CD4-positive, alpha-beta T cell treated with Interleukin-17A for 1 hour (primary cell): ENCODE measurements around the gene ELF2.
"Not testable (repeated sequence)": the region's sequence is repeated elsewhere in the genome, so short reads cannot be mapped to it uniquely, and the experiment has no call there.

Experiments used
- DNase-seq: peaks from one replicate; pipeline ENCODE4 v3.0.0-alpha.2; 2020

Gene ELF2

GRCh38 chr4:139137763-139138162, 39.3 kb downstream of the ELF2 start:
- no peak for DNase-seq

GRCh38 chr4:139134403-139134802, 42.6 kb downstream of the ELF2 start:
- DNase-seq = no peak

- DNase-seq = no peak
These were observed 45.7 kb downstream of the ELF2 start for GRCh38 chr4:139131209-139131870.

GRCh38 chr4:139129206-139129605, 47.8 kb downstream of the ELF2 start:
- DNase-seq = no peak

GRCh38 chr4:139126898-139127297, 50.1 kb downstream of the ELF2 start:
- DNase-seq = no peak

GRCh38 chr4:139123910-139124309, 53.1 kb downstream of the ELF2 start:
- DNase-seq = no peak

- no peak for DNase-seq
These were observed 58.7 kb downstream of the ELF2 start for GRCh38 chr4:139118365-139118764.

GRCh38 chr4:139115226-139115625, 61.8 kb downstream of the ELF2 start:
- DNase-seq = no peak

GRCh38 chr4:139114795-139115194, 62.2 kb downstream of the ELF2 start:
- not testable (repeated sequence) for DNase-seq

- no peak for DNase-seq
These were observed 64.4 kb downstream of the ELF2 start for GRCh38 chr4:139112650-139113049.

GRCh38 chr4:139108567-139109128, 68.4 kb downstream of the ELF2 start:
- DNase-seq = no peak

- DNase-seq = peak; percentile 83
These were observed 77.5 kb downstream of the ELF2 start for GRCh38 chr4:139099366-139099982.

GRCh38 chr4:139092271-139092670, 84.7 kb downstream of the ELF2 start:
- no peak for DNase-seq

- DNase-seq = peak; percentile 41
These were observed 91.9 kb downstream of the ELF2 start for GRCh38 chr4:139085141-139085540.

GRCh38 chr4:139084804-139085093, 92.3 kb downstream of the ELF2 start:
- no peak for DNase-seq

- DNase-seq = peak; percentile 86
These were observed 92.8 kb downstream of the ELF2 start for GRCh38 chr4:139083956-139084803.

GRCh38 chr4:139083607-139083955, 93.4 kb downstream of the ELF2 start:
- peak; percentile 72 for DNase-seq

GRCh38 chr4:139082750-139083606, 94.0 kb downstream of the ELF2 start:
- peak; percentile 96 for DNase-seq

GRCh38 chr4:139078926-139079325, 98.1 kb downstream of the ELF2 start:
- DNase-seq = no peak

- no peak for DNase-seq
These were observed 99.3 kb downstream of the ELF2 start for GRCh38 chr4:139077567-139078355.

GRCh38 chr4:139076016-139076744, 100.8 kb downstream of the ELF2 start:
- DNase-seq = no peak
